Type B pancreatic cell (in vitro differentiated cells): Measurements from ENCODE around the gene GFOD1. TPM values are rescaled to one million over a fixed set of nuclear protein-coding genes. Genes with fewer than 3 reads are reported as not detected.

ENCODE experiments used
- DNase-seq: peaks from one replicate; pipeline ENCODE4 v3.0.0; 2021; ENCODE audit warnings: mixed read lengths; ENCODE audit not compliant: unreplicated experiment; ENCODE audit errors: extremely low spot score
- H3K27ac Mint-ChIP-seq: 2 replicates; pipeline ENCODE4 v1.8.0; 2021; ENCODE audit warnings: mild to moderate bottlenecking, mixed read lengths
- H3K27me3 Mint-ChIP-seq: 2 replicates; pipeline ENCODE4 v1.8.0; 2021; ENCODE audit warnings: mixed read lengths
- H3K36me3 Mint-ChIP-seq: 2 replicates; pipeline ENCODE4 v1.8.0; 2021; ENCODE audit warnings: mixed read lengths
- H3K4me1 Mint-ChIP-seq: one replicate; pipeline ENCODE4 v1.8.0; 2021; ENCODE audit warnings: mixed read lengths; ENCODE audit not compliant: unreplicated experiment
- H3K4me3 Mint-ChIP-seq: 2 replicates; pipeline ENCODE4 v1.8.0; 2021; ENCODE audit warnings: mild to moderate bottlenecking, mixed read lengths
- H3K9me3 Mint-ChIP-seq: 2 replicates; pipeline ENCODE4 v1.8.0; 2021; ENCODE audit warnings: mixed read lengths
- total RNA-seq: library from RNA; stranded (reverse); gene quantifications from 2 replicates; pipeline ENCODE4 v1.2.1, GENCODE V29; 2021; ENCODE audit warnings: low replicate concordance
- TF ChIP-seq, protein P1 (sequence below): fragments of 200-600 bp; sonication (generic); conservative IDR thresholded peaks from 2 replicates; pipeline ENCODE4 v1.5.0; 2021; ENCODE audit warnings: antibody characterized with exemption, mild to moderate bottlenecking

GFOD1 gene
- total RNA-seq, 1 donor from 2014 or later: 4.8 TPM

DNA sequence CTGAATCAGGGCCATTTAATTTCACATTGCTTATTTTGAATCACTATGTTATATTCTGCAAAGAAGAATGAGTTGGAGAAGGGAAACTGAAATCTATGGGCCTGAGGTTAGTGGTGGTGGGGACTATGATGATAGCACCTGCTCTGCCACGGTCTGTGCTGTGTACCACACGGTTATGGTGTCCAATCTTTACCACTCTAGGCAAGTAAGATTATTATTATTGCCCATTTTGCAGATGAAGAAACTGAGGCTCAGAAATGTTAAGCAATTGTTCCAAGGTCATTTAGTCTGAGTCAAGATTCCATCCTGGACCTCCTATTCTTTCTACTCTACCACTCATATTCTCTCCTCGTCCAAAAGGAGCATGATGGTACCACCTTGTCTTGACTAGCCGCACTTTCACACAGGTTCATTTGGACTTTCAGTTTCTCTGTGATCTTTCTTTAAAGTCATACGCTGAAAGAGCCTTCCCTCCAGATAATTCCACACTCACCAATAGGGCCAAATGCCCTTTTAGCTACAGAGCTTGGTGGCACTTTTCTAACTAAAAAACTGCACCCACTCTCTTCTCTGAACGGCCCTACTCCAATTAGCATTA, 56.2 kb downstream of the GFOD1 start:
- Mint-ChIP-seq H3K4me3 (no peak overlapping the region), H3K36me3 (no peaks in the 10 kb centered on the region), H3K4me1 (peaks cover 18% of the 10 kb centered on the region), H3K9me3 (no peaks in the 10 kb centered on the region), H3K27me3 (no peaks in the 10 kb centered on the region), H3K27ac (no peak overlapping the region)
- DNase-seq: no peak
- TF ChIP-seq, protein P1, sequence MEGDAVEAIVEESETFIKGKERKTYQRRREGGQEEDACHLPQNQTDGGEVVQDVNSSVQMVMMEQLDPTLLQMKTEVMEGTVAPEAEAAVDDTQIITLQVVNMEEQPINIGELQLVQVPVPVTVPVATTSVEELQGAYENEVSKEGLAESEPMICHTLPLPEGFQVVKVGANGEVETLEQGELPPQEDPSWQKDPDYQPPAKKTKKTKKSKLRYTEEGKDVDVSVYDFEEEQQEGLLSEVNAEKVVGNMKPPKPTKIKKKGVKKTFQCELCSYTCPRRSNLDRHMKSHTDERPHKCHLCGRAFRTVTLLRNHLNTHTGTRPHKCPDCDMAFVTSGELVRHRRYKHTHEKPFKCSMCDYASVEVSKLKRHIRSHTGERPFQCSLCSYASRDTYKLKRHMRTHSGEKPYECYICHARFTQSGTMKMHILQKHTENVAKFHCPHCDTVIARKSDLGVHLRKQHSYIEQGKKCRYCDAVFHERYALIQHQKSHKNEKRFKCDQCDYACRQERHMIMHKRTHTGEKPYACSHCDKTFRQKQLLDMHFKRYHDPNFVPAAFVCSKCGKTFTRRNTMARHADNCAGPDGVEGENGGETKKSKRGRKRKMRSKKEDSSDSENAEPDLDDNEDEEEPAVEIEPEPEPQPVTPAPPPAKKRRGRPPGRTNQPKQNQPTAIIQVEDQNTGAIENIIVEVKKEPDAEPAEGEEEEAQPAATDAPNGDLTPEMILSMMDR: no peak

DNA sequence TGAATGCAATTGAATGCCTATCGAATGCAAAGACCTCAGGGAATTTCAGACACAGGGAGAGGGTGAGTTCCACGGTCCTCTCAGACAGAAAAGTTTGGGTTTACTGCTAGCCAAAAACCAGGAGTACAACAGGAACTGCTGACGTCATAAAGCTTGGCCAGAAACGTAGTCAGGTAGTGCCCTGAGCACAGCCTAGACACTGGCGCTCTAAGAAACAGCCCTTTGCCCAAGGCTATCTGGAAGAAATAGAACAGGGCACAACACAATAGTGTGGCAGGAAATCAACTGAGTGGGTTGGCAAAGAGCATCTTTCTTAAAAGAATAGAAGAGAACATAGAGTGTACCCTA, 58.0 kb downstream of the GFOD1 start:
- no peaks in the 10 kb centered on the region for H3K36me3 Mint-ChIP-seq
- TF ChIP-seq, protein P1: no peak
- no peak for DNase-seq
- H3K27ac Mint-ChIP-seq: no peak overlapping the region
- H3K4me1 Mint-ChIP-seq: peaks cover 18% of the 10 kb centered on the region
- no peak overlapping the region for H3K4me3 Mint-ChIP-seq
- H3K27me3 Mint-ChIP-seq: no peaks in the 10 kb centered on the region
- no peaks in the 10 kb centered on the region for H3K9me3 Mint-ChIP-seq

DNA sequence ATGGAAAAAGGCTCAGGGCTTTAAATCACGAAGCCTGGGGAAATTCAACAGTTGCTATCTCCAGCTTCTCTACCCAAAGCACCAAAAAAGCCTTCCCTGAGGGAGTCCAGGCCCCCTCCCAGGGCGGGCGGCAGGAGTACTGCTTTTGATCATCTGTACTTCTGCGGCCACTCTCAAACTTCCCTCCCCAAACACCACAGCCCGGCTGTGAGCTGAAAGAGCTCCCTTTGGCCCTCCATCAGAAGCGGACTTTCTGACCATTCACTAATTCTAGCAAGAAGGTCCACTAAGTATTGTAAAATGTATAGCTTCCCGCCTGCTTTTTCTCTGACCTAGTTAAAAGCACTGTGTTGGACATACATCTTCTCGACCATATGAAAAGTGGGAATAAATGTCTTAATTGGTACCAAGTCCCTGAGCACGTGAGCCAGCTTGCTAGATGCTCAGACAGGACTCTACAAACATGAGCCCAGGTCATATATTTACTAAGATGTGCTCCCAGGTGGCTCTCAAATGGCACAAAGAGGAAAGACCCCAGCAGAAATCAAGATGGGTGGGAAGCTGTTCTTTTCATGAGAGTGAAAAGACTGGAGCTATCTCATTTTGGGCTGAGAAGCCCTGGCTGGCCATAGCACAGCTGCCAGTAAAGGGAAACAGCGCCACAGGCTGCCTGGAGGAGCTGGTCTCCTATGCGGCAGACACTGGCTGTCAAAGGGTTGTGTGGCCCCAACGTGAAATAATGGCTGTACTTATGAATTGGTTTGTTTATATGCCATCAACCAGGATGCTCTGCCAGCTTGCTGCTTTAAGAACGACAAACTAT, 58.6 kb downstream of the GFOD1 start:
- DNase-seq: no peak
- no peaks in the 10 kb centered on the region for H3K9me3 Mint-ChIP-seq
- H3K36me3 Mint-ChIP-seq: no peaks in the 10 kb centered on the region
- no peak overlapping the region for H3K27ac Mint-ChIP-seq
- TF ChIP-seq, protein P1: peak; percentile 0
- H3K27me3 Mint-ChIP-seq: no peaks in the 10 kb centered on the region
- H3K4me3 Mint-ChIP-seq: no peak overlapping the region
- peaks cover 18% of the 10 kb centered on the region for H3K4me1 Mint-ChIP-seq

DNA sequence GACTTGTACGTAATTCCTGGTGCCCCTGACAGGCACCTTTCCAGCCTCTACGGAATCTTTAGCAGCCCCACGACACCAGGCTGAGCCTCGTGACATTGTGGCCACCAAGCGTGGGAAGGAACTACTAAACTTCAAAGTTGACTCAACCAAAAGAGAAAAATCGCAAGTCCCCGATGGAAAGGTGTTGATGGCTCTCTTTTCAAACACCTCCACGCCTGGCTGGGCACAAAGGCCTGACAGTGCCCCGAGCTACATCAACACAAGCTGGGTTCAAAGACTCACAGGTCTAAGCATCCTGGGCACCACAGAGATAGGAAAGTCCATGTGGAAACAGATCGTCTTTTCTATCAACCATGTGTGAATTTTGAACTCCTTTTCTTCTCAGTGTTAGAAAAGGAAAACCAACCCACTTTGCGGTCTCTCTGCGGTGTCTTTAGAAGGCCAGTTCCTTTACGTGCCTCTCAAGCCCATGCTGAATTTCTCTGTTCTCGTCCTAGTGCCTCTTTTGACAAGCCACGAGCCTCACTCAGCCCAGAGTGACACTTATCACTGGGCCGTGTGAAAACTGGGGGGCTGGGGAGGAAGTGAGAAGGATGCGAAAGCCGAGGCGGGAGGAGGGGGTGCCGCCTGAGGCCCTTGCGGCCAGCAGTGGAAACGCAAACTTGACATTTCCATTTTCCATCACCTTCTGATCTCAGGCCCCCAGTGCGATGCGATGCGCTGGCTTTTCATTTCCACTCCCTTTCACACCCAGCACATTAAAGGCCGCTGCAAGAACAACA, 59.4 kb downstream of the GFOD1 start:
- TF ChIP-seq, protein P1: peak; percentile 54
- Mint-ChIP-seq H3K9me3 (no peaks in the 10 kb centered on the region), H3K27me3 (no peaks in the 10 kb centered on the region), H3K27ac (no peak overlapping the region), H3K36me3 (no peaks in the 10 kb centered on the region), H3K4me3 (no peak overlapping the region), H3K4me1 (peaks cover 19% of the 10 kb centered on the region)
- DNase-seq: no peak

DNA sequence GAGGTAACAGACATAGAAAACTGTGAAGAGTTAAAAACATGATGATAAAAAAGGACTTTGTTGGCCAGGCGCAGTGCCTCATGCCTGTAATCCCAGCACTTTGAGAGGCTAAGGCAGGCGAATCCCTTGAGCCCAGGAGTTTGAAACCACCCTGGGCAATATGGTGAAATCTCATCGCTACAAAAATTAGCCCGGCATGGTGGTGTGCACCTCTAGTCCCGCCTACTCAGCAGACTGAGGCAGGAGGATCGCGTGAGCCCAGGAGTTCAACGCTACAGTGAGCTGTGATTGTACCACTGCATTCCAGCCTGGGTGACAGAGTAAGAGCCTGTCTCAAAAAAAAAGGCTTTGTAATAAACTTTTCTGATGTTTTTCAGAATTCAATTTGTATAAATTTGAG, 60.1 kb downstream of the GFOD1 start:
- no peaks in the 10 kb centered on the region for H3K27me3 Mint-ChIP-seq
- TF ChIP-seq, protein P1: no peak
- H3K27ac Mint-ChIP-seq: no peak overlapping the region
- H3K4me3 Mint-ChIP-seq: no peak overlapping the region
- H3K36me3 Mint-ChIP-seq: no peaks in the 10 kb centered on the region
- H3K9me3 Mint-ChIP-seq: no peaks in the 10 kb centered on the region
- H3K4me1 Mint-ChIP-seq: peaks cover 21% of the 10 kb centered on the region
- no peak for DNase-seq
